Upper lobe of left lung (tissue), 4 donors: ENCODE data around the gene MINAR1.

Source experiments
- CTCF ChIP-seq, 6 experiments: fragments of 450-650 bp in 4 of 6; fragments of 200-600 bp in 2 of 6; sonication (generic) in 2 of 6; IDR thresholded peaks; one replicate each; pipeline ENCODE4 v1.5.1; 2016 to 2019; ENCODE audit warnings: antibody characterized with exemption in 6 of 6
- EP300 ChIP-seq, 4 donors: sonication (generic); formaldehyde crosslinking; IDR thresholded peaks; one replicate each; pipeline ENCODE4 v1.5.1; 2017; ENCODE audit warnings: antibody characterized with exemption in 4 of 4, control low read depth in 2 of 4
- POLR2A ChIP-seq, 4 donors: fragments of 450-650 bp; IDR thresholded peaks; one replicate each; pipeline ENCODE4 v1.5.1; 2016 to 2017; ENCODE audit warnings: antibody characterized with exemption in 4 of 4, mild to moderate bottlenecking in 2 of 4

DNA sequence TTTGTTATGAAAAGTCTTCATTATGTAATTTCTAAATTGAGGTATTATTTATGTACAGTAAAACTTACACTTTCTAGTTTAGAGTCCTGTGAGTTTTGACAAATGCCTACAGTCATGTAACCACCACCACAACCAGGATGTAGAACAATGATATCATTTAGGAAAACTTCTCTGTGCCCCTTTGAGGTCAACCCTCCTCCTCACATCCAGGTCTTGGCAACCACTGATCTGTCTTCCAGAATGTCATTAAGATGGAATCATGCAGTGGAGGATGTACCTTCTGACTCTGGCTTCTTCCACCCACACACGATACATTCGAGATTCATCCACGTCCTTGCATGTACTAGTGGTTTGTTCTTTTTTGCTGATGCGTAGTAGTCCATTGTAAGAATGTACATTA is 23.2 kb downstream of the MINAR1 start:
- TF ChIP-seq CTCF (IDR thresholded peaks at IDR 0.05): no peak
- no peak for TF ChIP-seq POLR2A (IDR thresholded peaks at IDR 0.05)
- no peak for TF ChIP-seq EP300 (IDR thresholded peaks at IDR 0.05)
